Stimulated activated CD8-positive, alpha-beta memory T cell treated with anti-CD3 and anti-CD28 coated beads, Interleukin-7, amount 100 ng/mL, for 24 hours (primary cell): Measurements from ENCODE around the gene LSM6.

Experiments used
- DNase-seq: peaks from one replicate; pipeline ENCODE4 v3.0.0-alpha.2; 2020; ENCODE audit warnings: low read depth

LSM6 gene

GRCh38 chr4:146186596-146186995 is 11.1 kb downstream of the LSM6 start:
- no peak for DNase-seq

GRCh38 chr4:146190456-146190855 is 14.9 kb downstream of the LSM6 start:
- DNase-seq = no peak

- no peak for DNase-seq
These were observed 16.4 kb downstream of the LSM6 start for GRCh38 chr4:146191766-146192458.

- no peak for DNase-seq
These were observed 18.1 kb downstream of the LSM6 start for GRCh38 chr4:146193628-146194027.

- no peak for DNase-seq
These were observed 18.7 kb downstream of the LSM6 start for GRCh38 chr4:146194212-146194611.

GRCh38 chr4:146202665-146203064 is 27.1 kb downstream of the LSM6 start:
- DNase-seq = no peak

GRCh38 chr4:146207410-146207809 is 31.9 kb downstream of the LSM6 start:
- DNase-seq = no peak

- DNase-seq = no peak
These were observed 35.4 kb downstream of the LSM6 start for GRCh38 chr4:146210890-146211289.

- DNase-seq = no peak
These were observed 35.9 kb downstream of the LSM6 start for GRCh38 chr4:146211440-146211839.

- no peak for DNase-seq
These were observed 37.3 kb downstream of the LSM6 start for GRCh38 chr4:146212781-146213180.

- DNase-seq = no peak
These were observed 38.7 kb downstream of the LSM6 start, which contains the start of gene REELD1 for GRCh38 chr4:146214238-146214637. Gene REELD1, plus strand, starts transcription at chr4:146214538. Its CDS starts 2,415 bp downstream, at chr4:146216953.

- DNase-seq = no peak
These were observed 46.8 kb downstream of the LSM6 start for GRCh38 chr4:146222313-146222712.

GRCh38 chr4:146224326-146224966 is 48.9 kb downstream of the LSM6 start:
- DNase-seq = no peak

GRCh38 chr4:146229406-146229805 is 53.9 kb downstream of the LSM6 start:
- no peak for DNase-seq

- DNase-seq = no peak
These were observed 56.7 kb downstream of the LSM6 start for GRCh38 chr4:146232131-146232722.

GRCh38 chr4:146235654-146236177 is 60.2 kb downstream of the LSM6 start:
- no peak for DNase-seq

GRCh38 chr4:146236216-146236615 is 60.7 kb downstream of the LSM6 start:
- DNase-seq = no peak

GRCh38 chr4:146237092-146237491 is 61.6 kb downstream of the LSM6 start:
- no peak for DNase-seq

GRCh38 chr4:146238107-146238506 is 62.6 kb downstream of the LSM6 start:
- no peak for DNase-seq
